ENCODE measurements around the gene LAMA2.

The LAMA2 gene

GRCh38 chr6:129516787-129517186, 633.8 kb downstream of the LAMA2 start:
- no peak for DNase-seq (ENCODE audit: low read depth in 2 of 2)

- no peak for DNase-seq (ENCODE audit: low read depth in 2 of 2)
These were observed 634.4 kb downstream of the LAMA2 start for GRCh38 chr6:129517288-129517687.

- no peak for DNase-seq (ENCODE audit: low read depth in 2 of 2)
These were observed 636.8 kb downstream of the LAMA2 start for GRCh38 chr6:129519750-129520149.

GRCh38 chr6:129521946-129522345, 639.0 kb downstream of the LAMA2 start:
- DNase-seq (ENCODE audit: low read depth in 2 of 2): no peak

- DNase-seq (ENCODE audit: low read depth in 2 of 2): no peak
These were observed 640.9 kb downstream of the LAMA2 start for GRCh38 chr6:129523816-129524215.

DNA sequence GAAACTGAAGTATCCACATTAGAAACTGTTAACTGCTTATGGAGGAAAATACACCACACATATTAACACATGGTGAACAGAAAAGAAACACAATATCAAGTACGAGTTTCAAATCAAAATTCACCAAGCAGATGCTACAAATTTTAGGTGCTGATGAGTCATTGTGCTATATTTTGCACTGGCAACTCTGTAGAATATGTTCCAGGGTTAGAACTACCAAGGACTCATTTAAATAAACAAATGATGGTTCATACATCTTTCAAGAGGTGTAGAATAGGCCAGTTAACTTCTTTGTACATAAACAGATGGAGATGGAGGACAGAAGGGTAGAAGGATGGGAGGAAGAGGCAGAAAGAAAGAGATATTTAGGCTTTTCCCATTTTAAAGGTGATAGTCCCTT, 642.1 kb downstream of the LAMA2 start:
- DNase-seq (ENCODE audit: low read depth in 2 of 2): no peak

DNA sequence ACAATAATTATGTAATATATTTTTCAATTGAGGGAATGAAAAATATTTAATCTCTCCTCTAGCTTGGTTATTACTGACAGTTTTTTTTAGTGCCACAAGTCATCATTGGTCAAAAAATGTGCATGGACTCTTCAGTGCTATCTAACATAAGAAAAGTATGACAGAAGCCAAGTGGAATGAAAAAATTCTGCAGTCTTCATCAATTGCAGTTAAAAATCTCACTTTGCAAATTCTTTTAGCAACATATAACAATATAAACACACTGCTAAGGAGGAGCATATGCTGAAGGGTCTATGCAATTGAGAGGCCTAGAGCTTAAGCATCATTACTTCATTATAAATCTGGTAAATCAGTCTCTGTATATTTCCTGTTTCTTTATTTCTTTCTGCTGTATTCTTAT, 652.0 kb downstream of the LAMA2 start:
- no peak for DNase-seq (ENCODE audit: low read depth in 2 of 2)

DNA sequence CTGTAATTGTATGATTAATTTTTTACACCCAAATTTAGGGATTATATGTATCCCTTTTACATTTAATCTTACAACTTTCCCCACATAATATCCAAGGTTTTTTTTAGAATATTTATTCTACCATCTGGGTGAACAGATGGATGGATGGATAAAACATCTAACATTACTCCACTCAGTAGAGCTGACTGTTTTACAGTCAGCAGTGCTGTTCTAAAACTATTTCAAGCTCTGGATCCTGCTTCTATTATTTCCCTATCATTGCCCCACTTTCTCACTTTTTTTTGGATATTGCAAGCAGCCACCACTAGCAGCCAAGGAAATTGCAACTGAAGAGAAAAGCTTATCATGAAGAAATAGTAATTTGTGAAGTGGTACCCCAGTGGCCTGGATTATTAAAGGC, 653.3 kb downstream of the LAMA2 start:
- DNase-seq (ENCODE audit: low read depth in 2 of 2): no peak

GRCh38 chr6:129539032-129539431, 656.1 kb downstream of the LAMA2 start:
- DNase-seq (ENCODE audit: low read depth in 2 of 2): no peak

- no peak for DNase-seq (ENCODE audit: low read depth in 2 of 2)
These were observed 659.8 kb downstream of the LAMA2 start for GRCh38 chr6:129542705-129543104.

DNA sequence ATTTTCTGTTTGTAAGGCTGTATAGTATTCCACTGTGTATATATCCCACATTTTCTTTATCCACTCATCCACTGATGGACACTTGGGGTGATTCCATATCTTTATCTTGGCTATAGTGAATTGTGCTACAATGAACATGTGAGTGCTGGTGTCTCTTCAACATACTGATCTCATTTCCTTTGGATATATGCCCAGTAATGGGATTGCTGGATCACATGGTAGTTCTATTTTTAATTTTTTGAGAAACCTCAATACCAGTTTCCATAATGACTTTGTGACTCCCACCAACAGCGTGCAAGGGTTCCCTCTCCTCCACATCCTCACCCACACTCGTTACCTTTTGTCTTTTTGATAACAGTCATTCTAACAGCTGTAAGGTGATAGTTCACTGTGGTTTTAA, 661.0 kb downstream of the LAMA2 start:
- no peak for DNase-seq (ENCODE audit: low read depth in 2 of 2)

- no peak for DNase-seq (ENCODE audit: low read depth in 2 of 2)
These were observed 662.1 kb downstream of the LAMA2 start for GRCh38 chr6:129544892-129545612.

DNA sequence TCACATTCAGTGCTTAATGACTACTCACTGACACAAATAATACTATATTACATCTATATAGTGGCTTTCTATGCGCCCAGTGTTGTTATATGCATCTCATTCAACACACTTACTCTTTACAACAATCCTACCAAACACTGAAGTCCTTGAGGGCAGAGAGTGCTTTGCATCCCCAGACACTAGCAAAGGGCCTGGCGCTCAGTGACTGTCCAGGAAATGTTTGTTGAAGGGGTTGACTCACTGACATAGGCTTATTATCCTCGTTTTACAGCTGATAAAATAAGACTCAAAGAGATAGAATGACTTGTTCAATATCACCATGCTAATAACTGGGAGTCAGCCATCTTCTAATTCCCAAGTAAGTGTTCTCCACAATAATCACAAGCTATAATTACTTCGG, 663.8 kb downstream of the LAMA2 start:
- DNase-seq (ENCODE audit: low read depth in 2 of 2): no peak

DNA sequence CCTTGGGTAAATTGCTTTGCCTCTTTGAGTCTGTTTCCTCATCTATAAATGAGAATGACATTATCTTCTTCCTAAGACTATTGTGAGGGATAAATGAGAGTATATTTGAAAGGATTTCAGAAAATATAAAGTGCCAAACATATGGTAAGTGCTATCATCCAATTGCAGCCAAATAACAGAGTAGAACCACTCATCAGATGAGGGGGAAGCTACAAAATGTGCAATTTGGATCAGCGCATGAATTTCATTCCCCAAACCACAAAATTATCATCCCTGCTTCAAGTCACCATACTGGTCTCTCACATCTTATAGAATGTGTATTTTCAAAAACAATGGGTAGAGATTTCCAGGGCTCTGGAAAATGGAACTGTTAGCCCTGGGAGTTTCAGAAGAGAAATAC, 668.5 kb downstream of the LAMA2 start:
- no peak for DNase-seq (ENCODE audit: low read depth in 2 of 2)

GRCh38 chr6:129552413-129552812, 669.5 kb downstream of the LAMA2 start:
- DNase-seq (ENCODE audit: low read depth in 2 of 2): no peak

DNA sequence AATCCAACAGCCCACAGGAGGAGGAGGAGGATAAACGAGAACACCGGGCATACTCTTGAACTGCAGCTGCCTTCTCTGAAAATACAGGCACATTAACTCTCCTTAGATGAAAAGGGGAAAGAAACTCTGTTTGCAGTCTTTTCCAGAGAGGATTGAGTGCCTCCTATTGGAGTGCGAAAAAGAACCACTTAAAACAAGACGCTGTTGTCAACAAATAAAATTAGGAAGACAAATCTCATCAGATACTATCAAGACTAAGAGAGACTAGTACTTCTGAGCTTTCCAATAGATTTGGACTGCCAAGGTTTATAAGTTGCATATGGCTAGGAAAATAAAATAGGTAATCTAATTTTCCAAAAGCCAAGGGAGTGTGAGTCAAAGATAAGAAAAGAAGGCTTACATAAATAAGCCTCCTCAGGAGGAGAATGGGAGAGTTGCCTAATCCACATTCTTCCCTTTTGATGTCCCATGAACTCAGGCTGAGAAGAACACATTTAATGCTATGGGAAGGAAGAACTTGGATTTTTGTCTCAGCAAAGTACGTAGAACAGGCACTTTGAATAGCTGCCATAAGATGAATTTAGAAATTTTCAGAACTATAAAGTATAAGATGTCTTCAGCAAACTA, 672.4 kb downstream of the LAMA2 start:
- no peak for DNase-seq (ENCODE audit: low read depth in 2 of 2)

DNA sequence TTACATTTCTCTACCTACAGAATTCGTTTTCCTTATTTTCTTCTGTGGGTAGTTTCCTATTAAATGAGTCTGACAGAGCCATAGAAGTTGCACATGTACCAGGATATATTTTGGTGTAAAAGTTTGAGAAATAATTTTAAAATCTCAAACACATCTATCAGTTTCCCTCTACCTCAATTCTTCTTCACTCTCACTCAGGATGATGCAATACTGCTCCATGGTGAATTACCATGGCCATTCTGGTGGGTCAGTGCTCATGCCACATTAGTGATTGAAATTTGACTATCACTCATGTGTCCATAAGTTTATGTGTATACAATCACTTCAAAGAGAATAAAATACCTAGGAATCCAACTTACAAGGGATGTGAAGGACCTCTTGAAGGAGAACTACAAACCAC, 675.3 kb downstream of the LAMA2 start:
- DNase-seq (ENCODE audit: low read depth in 2 of 2): no peak

DNA sequence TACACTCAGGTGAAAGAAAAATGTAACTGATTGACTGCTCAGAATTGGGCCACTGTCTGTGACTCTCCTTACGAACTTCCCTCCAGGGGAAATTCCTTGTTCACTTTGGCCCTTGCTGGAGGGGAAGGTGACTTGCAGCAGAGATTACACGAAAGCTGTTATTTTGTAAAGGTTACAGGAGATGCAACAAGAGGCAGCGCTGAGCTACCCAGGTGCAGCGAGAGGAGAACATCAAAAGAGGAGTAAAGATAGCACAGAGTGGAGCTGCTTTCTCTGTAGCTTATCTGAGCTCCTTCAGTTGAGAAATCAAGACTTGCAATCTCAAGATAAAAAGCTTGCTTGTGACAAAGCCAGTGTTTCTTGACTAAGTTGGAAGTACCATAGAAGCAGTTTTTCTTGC, 682.4 kb downstream of the LAMA2 start:
- DNase-seq (ENCODE audit: low read depth in 2 of 2): no peak

DNA sequence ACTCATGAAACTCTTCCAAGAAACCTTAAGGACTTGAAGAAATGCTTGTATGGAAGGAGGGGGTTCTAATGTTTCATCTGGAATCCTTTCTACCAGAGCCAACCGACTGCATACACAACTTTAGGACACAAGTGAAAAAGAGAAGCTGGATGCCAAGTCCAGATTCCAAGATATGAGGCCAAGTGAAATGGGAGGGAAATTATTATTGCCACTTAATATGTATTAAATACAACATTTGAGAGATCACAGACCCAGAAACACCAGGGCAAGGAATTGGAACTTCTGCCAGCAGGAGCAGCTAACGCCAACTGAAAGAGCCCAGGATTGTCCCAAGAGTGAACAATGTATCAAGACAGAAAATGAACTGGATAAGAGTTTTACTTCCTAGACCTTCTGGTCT, 682.9 kb downstream of the LAMA2 start:
- no peak for DNase-seq (ENCODE audit: low read depth in 2 of 2)
